Retinal pigment epithelial cell (primary cell): ENCODE measurements around the gene DEGS2.
"Not testable (repeated sequence)": the region's sequence is repeated elsewhere in the genome, so short reads cannot be mapped to it uniquely, and the experiment has no call there.

Experiments
- DNase-seq: peaks from one replicate; pipeline ENCODE4 v3.0.0-alpha.2; 2010; ENCODE audit warnings: low read depth
- H3K4me3 ChIP-seq: 2 replicates; pipeline ENCODE4 v1.5.1; 2011; ENCODE audit warnings: mild to moderate bottlenecking, low read length, control low read depth, moderate library complexity
- CTCF ChIP-seq: conservative IDR thresholded peaks from 2 replicates; pipeline ENCODE4 v1.5.1; 2011; ENCODE audit warnings: low read depth, low read length, control low read depth, inconsistent platforms

DEGS2 gene

GRCh38 chr14:100159094-100159864 is at the start of gene DEGS2:
Gene DEGS2, minus strand, starts transcription at chr14:100159645. Its CDS starts 58 bp downstream, at chr14:100159587.
- no peak for DNase-seq
- H3K4me3 ChIP-seq: peak within 1 kb of the TSS; percentile 30
- no peak for TF ChIP-seq CTCF

- not testable (repeated sequence) for DNase-seq, H3K4me3 ChIP-seq
Measured at GRCh38 chr14:100208136-100208535, 48.7 kb upstream of the DEGS2 start.

GRCh38 chr14:100207588-100207987 is 48.1 kb upstream of the DEGS2 start:
- H3K4me3 ChIP-seq, DNase-seq: not testable (repeated sequence)

DNA sequence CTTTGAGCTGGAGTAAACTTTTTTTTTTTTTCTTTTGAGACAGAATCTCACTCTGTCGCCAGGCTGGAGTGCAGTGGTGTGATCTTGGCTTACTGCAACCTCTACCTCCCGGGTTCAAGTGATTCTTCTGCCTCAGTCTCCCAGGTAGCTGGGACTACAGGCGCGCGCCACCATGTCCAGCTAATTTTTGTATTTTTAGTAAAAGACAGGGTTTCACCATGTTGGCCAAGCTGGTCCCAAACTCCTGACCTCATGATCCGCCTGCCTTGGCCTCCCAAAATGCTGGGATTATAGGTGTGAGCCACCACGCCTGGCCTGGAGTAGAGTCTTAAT is 45.4 kb upstream of the DEGS2 start:
- not testable (repeated sequence) for H3K4me3 ChIP-seq, DNase-seq

- peak; percentile 55 for DNase-seq
- no peak for TF ChIP-seq CTCF
Measured at GRCh38 chr14:100203962-100204834, 44.8 kb upstream of the DEGS2 start.

GRCh38 chr14:100203146-100203545 is 43.7 kb upstream of the DEGS2 start:
- no peak for DNase-seq
- no peak overlapping the region for H3K4me3 ChIP-seq
- TF ChIP-seq CTCF: no peak

More at GRCh38 chr14:100203962-100204834, 44.8 kb upstream of the DEGS2 start:
- no peak overlapping the region for H3K4me3 ChIP-seq

- H3K4me3 ChIP-seq: no peak overlapping the region
- DNase-seq: no peak
- TF ChIP-seq CTCF: no peak
Measured at GRCh38 chr14:100202712-100203111, 43.3 kb upstream of the DEGS2 start.

DNA sequence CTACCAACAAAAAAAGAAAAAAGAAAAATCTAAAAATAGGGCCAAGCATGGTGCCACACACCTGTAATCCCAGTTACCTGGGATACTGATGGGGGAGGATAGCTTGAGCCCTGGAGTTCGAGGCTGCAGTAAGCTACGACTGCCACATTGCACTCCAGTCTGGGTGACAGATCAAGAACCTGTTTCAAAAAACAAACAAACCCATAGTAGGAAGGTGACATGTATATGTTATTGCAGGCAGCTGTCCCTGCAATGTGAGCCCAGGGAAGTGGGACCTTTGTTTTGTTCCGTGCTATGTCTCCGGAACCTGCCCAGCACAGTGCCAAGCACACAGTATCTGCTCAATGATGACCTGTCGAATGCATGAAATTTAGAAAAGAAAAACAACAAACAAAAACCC is 42.3 kb upstream of the DEGS2 start:
- no peak for TF ChIP-seq CTCF
- DNase-seq: no peak
- H3K4me3 ChIP-seq: no peak overlapping the region
